Mesenchymal stem cell (in vitro differentiated cells and primary cell): ENCODE data around the gene IGFBP2.

Source experiments
- DNase-seq: peaks from one replicate; pipeline ENCODE4 v3.0.0-alpha.2; 2013
- H2AFZ ChIP-seq: one replicate; pipeline ENCODE4 v1.6.1; 2013; ENCODE audit warnings: low read depth, mild to moderate bottlenecking, control low read depth, inconsistent platforms, low read length, moderate library complexity
- H2AK5ac ChIP-seq: 2 replicates; pipeline ENCODE4 v1.6.1; 2013; ENCODE audit warnings: low read length, moderate library complexity, mild to moderate bottlenecking, inconsistent platforms; ENCODE audit not compliant: severe bottlenecking
- H2BK120ac ChIP-seq: one replicate; pipeline ENCODE4 v1.6.1; 2013; ENCODE audit warnings: low read depth, mild to moderate bottlenecking, inconsistent platforms, low read length, moderate library complexity
- H2BK12ac ChIP-seq, 2 experiments: one replicate each; pipeline ENCODE4 v1.6.1; 2013; ENCODE audit warnings: inconsistent platforms in 2 of 2, low read length in 2 of 2, mild to moderate bottlenecking in 2 of 2, moderate library complexity in 2 of 2, control low read depth in 1 of 2
- H2BK15ac ChIP-seq: one replicate; pipeline ENCODE4 v1.6.1; 2013; ENCODE audit warnings: mild to moderate bottlenecking, low read depth, inconsistent platforms; ENCODE audit not compliant: poor library complexity, severe bottlenecking
- H2BK5ac ChIP-seq: 2 replicates; pipeline ENCODE4 v1.6.1; 2013; ENCODE audit warnings: low read depth, mild to moderate bottlenecking, low read length, control low read depth, inconsistent platforms; ENCODE audit not compliant: poor library complexity, severe bottlenecking
- H3K14ac ChIP-seq, 2 experiments: one replicate each; pipeline ENCODE4 v1.6.1; 2013; ENCODE audit warnings: inconsistent platforms in 2 of 2, low read length in 2 of 2, control low read depth in 1 of 2, mild to moderate bottlenecking in 1 of 2, moderate library complexity in 1 of 2
- H3K18ac ChIP-seq, 2 experiments: one replicate each; pipeline ENCODE4 v1.6.1; 2013; ENCODE audit warnings: inconsistent platforms in 2 of 2, low read length in 2 of 2, control low read depth in 1 of 2, low read depth in 1 of 2, mild to moderate bottlenecking in 1 of 2
- H3K23ac ChIP-seq, 2 experiments: one replicate each; pipeline ENCODE4 v1.6.1; 2013; ENCODE audit warnings: inconsistent platforms in 2 of 2, low read length in 2 of 2, mild to moderate bottlenecking in 2 of 2, moderate library complexity in 2 of 2, control low read depth in 1 of 2
- H3K27ac ChIP-seq: 2 replicates; pipeline ENCODE4 v1.5.1; 2013; ENCODE audit warnings: mild to moderate bottlenecking, moderate library complexity, low read length, control low read depth, inconsistent platforms; ENCODE audit not compliant: poor library complexity, severe bottlenecking
- H3K27me3 ChIP-seq, 2 experiments: 2 replicates each; pipeline versions ENCODE4 v1.6.1 to v1.7.0; 2013; ENCODE audit warnings: low read length in 2 of 2, mild to moderate bottlenecking in 2 of 2, moderate library complexity in 2 of 2, control low read depth in 1 of 2, inconsistent platforms in 1 of 2; ENCODE audit not compliant: control insufficient read depth in 1 of 2, insufficient read depth in 1 of 2
- H3K36me3 ChIP-seq, 2 experiments: 2 replicates each; pipeline versions ENCODE4 v1.6.1 to v1.7.0; 2013; ENCODE audit warnings: low read length in 2 of 2, control low read depth in 1 of 2, inconsistent platforms in 1 of 2, low read depth in 1 of 2, mild to moderate bottlenecking in 1 of 2; ENCODE audit not compliant: insufficient read depth in 2 of 2, control insufficient read depth in 1 of 2
- H3K4ac ChIP-seq, 2 experiments: one replicate each; pipeline ENCODE4 v1.6.1; 2013; ENCODE audit warnings: inconsistent platforms in 2 of 2, low read length in 2 of 2, mild to moderate bottlenecking in 2 of 2, moderate library complexity in 2 of 2, control low read depth in 1 of 2, low read depth in 1 of 2
- H3K4me1 ChIP-seq: 2 replicates; pipeline ENCODE4 v1.6.1; 2013; ENCODE audit warnings: low read depth, low read length, control low read depth; ENCODE audit not compliant: control insufficient read depth, insufficient read depth
- H3K4me2 ChIP-seq: 2 replicates; pipeline ENCODE4 v1.6.1; 2013; ENCODE audit warnings: low read length, mild to moderate bottlenecking, inconsistent platforms; ENCODE audit not compliant: poor library complexity, severe bottlenecking
- H3K4me3 ChIP-seq, 2 experiments: 2 replicates each; pipeline versions ENCODE4 v1.5.1 to v1.7.0; 2013; ENCODE audit warnings: low read length in 2 of 2, mild to moderate bottlenecking in 2 of 2, control low read depth in 1 of 2, low read depth in 1 of 2; ENCODE audit not compliant: insufficient read depth in 1 of 2
- H3K79me1 ChIP-seq: replicated peaks from 2 replicates; pipeline ENCODE4 v1.6.1; 2013; ENCODE audit warnings: mild to moderate bottlenecking, control low read depth, low read length, inconsistent platforms; ENCODE audit not compliant: poor library complexity, severe bottlenecking
- H3K9ac ChIP-seq: 2 replicates; pipeline ENCODE4 v1.7.0; 2013; ENCODE audit warnings: mild to moderate bottlenecking, low read length, moderate library complexity
- H3K9me3 ChIP-seq: 2 replicates; pipeline ENCODE4 v1.7.0; 2013; ENCODE audit warnings: mild to moderate bottlenecking, low read length; ENCODE audit not compliant: control insufficient read depth
- H4K8ac ChIP-seq: one replicate; pipeline ENCODE4 v1.6.1; 2013; ENCODE audit warnings: inconsistent platforms, mild to moderate bottlenecking, low read length, moderate library complexity
- H4K91ac ChIP-seq: one replicate; pipeline ENCODE4 v1.6.1; 2013; ENCODE audit warnings: mild to moderate bottlenecking, low read length, inconsistent platforms
- WGBS: methylation state at CpG from one replicate; pipeline ENCODE4 v1.1.7; 2013; ENCODE audit warnings: mixed read lengths; 5-methylcytosine and 5-hydroxymethylcytosine counted together

Gene IGFBP2

DNA sequence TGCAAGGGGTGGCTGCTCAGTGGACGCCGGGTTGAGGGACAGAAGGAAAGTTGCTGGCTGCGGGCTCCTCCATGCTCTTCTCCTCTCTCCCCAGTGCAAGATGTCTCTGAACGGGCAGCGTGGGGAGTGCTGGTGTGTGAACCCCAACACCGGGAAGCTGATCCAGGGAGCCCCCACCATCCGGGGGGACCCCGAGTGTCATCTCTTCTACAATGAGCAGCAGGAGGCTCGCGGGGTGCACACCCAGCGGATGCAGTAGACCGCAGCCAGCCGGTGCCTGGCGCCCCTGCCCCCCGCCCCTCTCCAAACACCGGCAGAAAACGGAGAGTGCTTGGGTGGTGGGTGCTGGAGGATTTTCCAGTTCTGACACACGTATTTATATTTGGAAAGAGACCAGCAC lies 30.6 kb downstream of the IGFBP2 start:
- H3K9me3 ChIP-seq = no peaks in the 10 kb centered on the region
- H4K91ac ChIP-seq = no peak overlapping the region
- no peak overlapping the region for H3K27ac ChIP-seq
- no peak overlapping the region for H2BK120ac ChIP-seq
- H3K36me3 ChIP-seq = peaks cover 0 to 56% of the 10 kb centered on the region in 2 experiments
- H2BK12ac ChIP-seq = no peak overlapping the region
- H2BK5ac ChIP-seq = no peak overlapping the region
- no peak overlapping the region for H2BK15ac ChIP-seq
- no peak overlapping the region for H4K8ac ChIP-seq
- H3K79me1 ChIP-seq = peaks cover 7% of the 10 kb centered on the region
- peaks cover 19% of the 10 kb centered on the region for H3K4me1 ChIP-seq
- peaks cover 0 to 42% of the 10 kb centered on the region in 2 experiments for H3K27me3 ChIP-seq
- H2AFZ ChIP-seq = no peak overlapping the region
- no peak overlapping the region for H3K4me2 ChIP-seq
- H3K4ac ChIP-seq = peak overlapping the region in 1 of 2 experiments; percentile 33
- no peak overlapping the region for H3K14ac ChIP-seq
- no peak overlapping the region for H3K18ac ChIP-seq
- no peak overlapping the region for H2AK5ac ChIP-seq
- no peak for DNase-seq
- WGBS = 96% methylated on average over 17 of the region's 18 CpGs
- H3K4me3 ChIP-seq = no peak overlapping the region
- H3K23ac ChIP-seq = no peak overlapping the region
- H3K9ac ChIP-seq = no peak overlapping the region

DNA sequence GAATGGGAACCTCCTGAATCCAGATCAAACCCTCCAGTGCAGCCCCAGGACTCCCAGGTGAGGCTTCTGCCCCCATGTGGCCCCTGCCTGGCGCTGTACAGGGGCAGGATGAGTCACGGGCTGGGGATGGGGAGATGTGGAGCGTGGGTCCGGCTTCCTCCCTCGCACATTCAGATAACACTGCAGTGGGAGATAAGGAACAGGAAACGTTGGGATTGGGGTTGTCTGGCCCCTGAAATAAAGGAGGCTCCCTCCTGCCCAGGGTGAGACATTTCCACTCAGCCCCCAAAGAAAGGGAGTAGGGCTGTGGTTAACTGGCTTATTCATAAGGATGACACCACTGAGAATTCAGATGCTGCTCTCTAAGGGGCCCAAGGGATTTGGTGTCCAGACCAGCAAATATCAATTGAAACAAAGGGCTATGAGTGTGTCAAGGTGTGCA lies 31.4 kb downstream of the IGFBP2 start:
- H3K9me3 ChIP-seq = no peaks in the 10 kb centered on the region
- H3K79me1 ChIP-seq = peaks cover 5% of the 10 kb centered on the region
- no peak overlapping the region for H2BK120ac ChIP-seq
- H3K9ac ChIP-seq = no peak overlapping the region
- H3K4ac ChIP-seq = no peak overlapping the region
- no peak overlapping the region for H3K18ac ChIP-seq
- no peak for DNase-seq
- H3K36me3 ChIP-seq = peaks cover 0 to 48% of the 10 kb centered on the region in 2 experiments
- peaks cover 19% of the 10 kb centered on the region for H3K4me1 ChIP-seq
- WGBS = 44% methylated on average over 5 of the region's 6 CpGs
- peak overlapping the region; percentile 45 for H4K8ac ChIP-seq
- no peak overlapping the region for H3K4me3 ChIP-seq
- no peak overlapping the region for H3K14ac ChIP-seq
- no peak overlapping the region for H2AFZ ChIP-seq
- no peak overlapping the region for H2BK12ac ChIP-seq
- no peak overlapping the region for H3K23ac ChIP-seq
- peak overlapping the region; percentile 71 for H2BK15ac ChIP-seq
- H2AK5ac ChIP-seq = no peak overlapping the region
- H3K27ac ChIP-seq = no peak overlapping the region
- H4K91ac ChIP-seq = peak overlapping the region; percentile 25
- H2BK5ac ChIP-seq = no peak overlapping the region
- peaks cover 0 to 45% of the 10 kb centered on the region in 2 experiments for H3K27me3 ChIP-seq
- H3K4me2 ChIP-seq = peak overlapping the region; percentile 10

DNA sequence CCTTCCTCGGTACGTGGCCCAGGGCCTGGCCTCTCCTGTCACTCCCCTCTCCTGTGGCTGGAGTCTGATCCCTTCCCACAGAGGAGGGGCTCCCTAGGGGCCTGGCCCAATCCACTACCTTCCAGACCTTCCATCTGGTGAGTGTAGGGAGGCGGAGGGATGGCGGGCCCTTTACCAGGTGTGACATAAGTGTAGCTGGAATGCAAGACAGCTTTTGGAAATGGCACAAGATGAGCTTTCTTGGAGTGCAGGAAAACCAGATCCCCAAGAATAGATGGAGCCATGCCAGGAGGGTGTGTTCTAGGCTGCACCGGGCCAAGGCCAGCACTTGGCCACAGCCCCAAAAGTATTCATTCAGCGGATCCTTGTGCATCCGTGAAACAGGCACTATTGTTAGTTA lies 32.0 kb downstream of the IGFBP2 start:
- no peak overlapping the region for H2BK5ac ChIP-seq
- H3K27ac ChIP-seq = no peak overlapping the region
- H2AFZ ChIP-seq = no peak overlapping the region
- peaks cover 0 to 43% of the 10 kb centered on the region in 2 experiments for H3K36me3 ChIP-seq
- H3K4me1 ChIP-seq = peaks cover 19% of the 10 kb centered on the region
- no peak overlapping the region for H2BK120ac ChIP-seq
- H4K8ac ChIP-seq = no peak overlapping the region
- H3K9ac ChIP-seq = no peak overlapping the region
- no peak overlapping the region for H2BK12ac ChIP-seq
- H3K79me1 ChIP-seq = peaks cover 4% of the 10 kb centered on the region
- WGBS = 84% methylated on average over 7 of the region's 7 CpGs
- no peak overlapping the region for H3K4ac ChIP-seq
- no peak overlapping the region for H2AK5ac ChIP-seq
- H3K14ac ChIP-seq = no peak overlapping the region
- H3K23ac ChIP-seq = no peak overlapping the region
- no peak overlapping the region for H2BK15ac ChIP-seq
- DNase-seq = no peak
- peak overlapping the region in 1 of 2 experiments; percentile 12 for H3K4me3 ChIP-seq
- peak overlapping the region in 1 of 2 experiments; percentile 64 for H3K18ac ChIP-seq
- no peak overlapping the region for H3K4me2 ChIP-seq
- peaks cover 0 to 44% of the 10 kb centered on the region in 2 experiments for H3K27me3 ChIP-seq
- no peaks in the 10 kb centered on the region for H3K9me3 ChIP-seq
- H4K91ac ChIP-seq = no peak overlapping the region

DNA sequence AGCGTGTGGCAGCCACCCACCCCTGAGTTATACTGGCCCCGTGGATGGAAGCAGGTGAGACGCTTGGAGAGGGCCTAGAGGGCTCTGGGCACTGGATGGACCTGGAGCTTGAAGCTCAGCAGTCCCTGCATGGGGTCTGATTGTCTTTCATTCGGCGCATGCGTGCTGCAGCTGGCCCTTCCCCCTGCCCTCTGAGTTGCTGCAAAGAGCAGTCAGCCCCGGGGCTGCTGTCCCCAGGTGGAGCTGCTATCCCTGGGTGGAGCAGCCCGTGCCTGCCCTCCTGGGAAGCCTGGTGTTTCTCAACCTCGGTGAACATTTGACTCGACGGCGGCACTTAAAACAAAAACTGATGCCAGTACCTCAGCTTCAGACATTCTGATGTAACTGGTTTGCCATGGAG lies 32.5 kb downstream of the IGFBP2 start:
- Histone ChIP-seq H3K36me3 (peaks cover 0 to 38% of the 10 kb centered on the region in 2 experiments), H4K91ac (no peak overlapping the region), H3K4me1 (peaks cover 19% of the 10 kb centered on the region), H2BK120ac (no peak overlapping the region), H3K27me3 (peaks cover 0 to 39% of the 10 kb centered on the region in 2 experiments), H3K27ac (no peak overlapping the region), H2AK5ac (no peak overlapping the region), H3K4ac (no peak overlapping the region), H2AFZ (peak overlapping the region; percentile 18), H2BK5ac (no peak overlapping the region), H3K4me3 (peak overlapping the region in 1 of 2 experiments; percentile 12), H3K23ac (no peak overlapping the region), H2BK15ac (peak overlapping the region; percentile 34), H4K8ac (no peak overlapping the region), H3K14ac (peak overlapping the region in 1 of 2 experiments; percentile 79), H3K9ac (no peak overlapping the region), H3K9me3 (no peaks in the 10 kb centered on the region), H3K18ac (peak overlapping the region in 1 of 2 experiments; percentile 64), H2BK12ac (peak overlapping the region in 1 of 2 experiments; percentile 39), H3K4me2 (no peak overlapping the region), H3K79me1 (no peaks in the 10 kb centered on the region)
- DNase-seq = no peak
- 24% methylated on average over 12 of the region's 12 CpGs for WGBS
